ENCODE results near the gene FUBP3.

Gene FUBP3

GRCh38 chr9:130608554-130609134, 29.3 kb downstream of the FUBP3 start:
- no peak for DNase-seq (ENCODE audit: low read depth)

- no peak for DNase-seq (ENCODE audit: low read depth)
These were observed 29.8 kb downstream of the FUBP3 start for GRCh38 chr9:130609163-130609562.

- DNase-seq (ENCODE audit: low read depth): no peak
These were observed 31.7 kb downstream of the FUBP3 start for GRCh38 chr9:130610862-130611707.

GRCh38 chr9:130616451-130616850, 37.1 kb downstream of the FUBP3 start:
- no peak for DNase-seq (ENCODE audit: low read depth)

GRCh38 chr9:130623466-130623865, 44.1 kb downstream of the FUBP3 start:
- no peak for DNase-seq (ENCODE audit: low read depth)

GRCh38 chr9:130624154-130624553, 44.8 kb downstream of the FUBP3 start:
- DNase-seq (ENCODE audit: low read depth): no peak

- DNase-seq (ENCODE audit: low read depth): no peak
These were observed 47.0 kb downstream of the FUBP3 start for GRCh38 chr9:130626249-130626996.

GRCh38 chr9:130627051-130627450, 47.7 kb downstream of the FUBP3 start:
- DNase-seq (ENCODE audit: low read depth): no peak

GRCh38 chr9:130627896-130628792, 48.8 kb downstream of the FUBP3 start:
- no peak for DNase-seq (ENCODE audit: low read depth)

- DNase-seq (ENCODE audit: low read depth): no peak
These were observed 50.2 kb downstream of the FUBP3 start for GRCh38 chr9:130629443-130630070.

GRCh38 chr9:130630071-130630450, 50.7 kb downstream of the FUBP3 start:
- no peak for DNase-seq (ENCODE audit: low read depth)

GRCh38 chr9:130630506-130631330, 51.3 kb downstream of the FUBP3 start:
- DNase-seq (ENCODE audit: low read depth): no peak

GRCh38 chr9:130631331-130632080, 52.1 kb downstream of the FUBP3 start:
- DNase-seq (ENCODE audit: low read depth): no peak

- DNase-seq (ENCODE audit: low read depth): no peak
These were observed 52.8 kb downstream of the FUBP3 start for GRCh38 chr9:130632081-130632710.

GRCh38 chr9:130632841-130633240, 53.5 kb downstream of the FUBP3 start:
- DNase-seq (ENCODE audit: low read depth): no peak

- DNase-seq (ENCODE audit: low read depth): no peak
These were observed 54.2 kb downstream of the FUBP3 start for GRCh38 chr9:130633336-130634190.

GRCh38 chr9:130634191-130634768, 54.9 kb downstream of the FUBP3 start:
- DNase-seq (ENCODE audit: low read depth): no peak

- no peak for DNase-seq (ENCODE audit: low read depth)
These were observed 55.4 kb downstream of the FUBP3 start for GRCh38 chr9:130634801-130635200.

Data from stimulated activated CD4-positive, alpha-beta T cell treated with anti-CD3 and anti-CD28 coated beads, Interleukin-2, amount 100 ng/mL, for 4 hours (primary cell).